GM12874 (cell line): ENCODE measurements around the gene GPR179.

Experiments
- CTCF ChIP-seq: IDR thresholded peaks from 2 replicates; pipeline ENCODE4 v1.5.1; 2011; ENCODE audit warnings: low read depth, mild to moderate bottlenecking, control low read depth, low read length, moderate library complexity; ENCODE audit not compliant: insufficient read depth

The GPR179 gene

DNA sequence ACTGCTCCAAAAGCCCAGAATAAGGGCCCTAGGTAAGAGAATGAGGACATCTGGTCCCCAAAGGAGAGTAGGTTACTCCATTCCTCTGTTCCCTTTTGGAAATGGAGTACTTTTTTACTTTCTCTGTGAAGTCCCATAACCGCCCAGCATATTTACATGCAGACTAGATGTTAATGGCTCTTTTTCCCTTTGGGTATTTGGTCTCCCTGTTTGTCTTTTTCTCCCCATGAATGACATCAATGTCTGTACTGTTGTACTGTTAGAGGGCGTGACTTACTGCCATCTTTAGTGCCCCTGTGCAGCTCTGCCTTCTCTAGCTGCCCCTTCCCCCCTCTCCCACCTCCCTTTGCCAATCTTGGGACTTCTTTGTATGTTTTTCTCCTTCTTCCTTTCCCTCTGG is 19.0 kb downstream of the GPR179 start:
- no peak for TF ChIP-seq CTCF

DNA sequence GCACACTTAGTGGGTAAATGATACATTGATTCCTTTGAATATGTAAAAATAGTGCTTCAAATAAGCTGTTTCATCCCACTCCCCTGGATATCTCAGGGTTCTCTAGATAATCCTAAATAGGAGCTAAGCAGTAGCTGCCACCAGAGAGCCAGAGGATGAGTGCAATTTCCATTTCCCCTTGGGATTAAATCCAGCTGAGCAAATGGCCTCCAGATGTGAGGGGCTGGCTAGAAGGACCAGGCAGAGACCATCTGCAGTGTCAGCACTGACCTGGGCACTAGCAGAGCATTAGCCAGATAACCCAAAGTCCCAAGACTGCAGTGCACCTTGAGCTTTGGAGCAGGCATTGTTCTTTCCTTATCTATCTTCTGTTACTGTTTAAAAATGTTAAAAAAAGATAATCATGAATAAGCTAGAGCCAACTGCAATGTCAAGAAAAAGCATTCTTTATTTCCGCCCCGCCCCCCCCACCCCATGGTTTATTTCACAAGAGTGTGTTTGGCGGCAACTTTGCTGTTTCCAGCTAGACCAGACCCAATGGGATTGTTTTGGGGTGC is 19.5 kb downstream of the GPR179 start:
- no peak for TF ChIP-seq CTCF

DNA sequence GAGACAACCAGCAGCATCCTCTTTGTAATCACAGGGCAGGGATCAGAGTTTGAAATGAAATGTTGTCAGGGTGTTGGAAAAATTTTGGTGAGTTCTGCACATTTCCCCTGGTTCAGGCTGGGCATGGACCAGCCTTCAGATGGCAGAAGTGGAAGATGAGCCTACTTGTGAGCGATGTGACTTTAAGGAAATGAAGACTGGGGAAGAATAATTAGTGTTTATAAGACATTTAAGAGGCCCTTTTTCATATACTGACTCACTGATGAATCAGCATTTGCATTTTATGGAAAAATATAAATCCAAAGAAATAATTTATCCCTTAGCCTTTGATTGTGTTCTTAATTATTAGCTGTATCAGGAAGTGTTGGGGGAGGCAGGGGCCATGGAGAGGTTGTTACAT is 20.9 kb downstream of the GPR179 start:
- no peak for TF ChIP-seq CTCF

DNA sequence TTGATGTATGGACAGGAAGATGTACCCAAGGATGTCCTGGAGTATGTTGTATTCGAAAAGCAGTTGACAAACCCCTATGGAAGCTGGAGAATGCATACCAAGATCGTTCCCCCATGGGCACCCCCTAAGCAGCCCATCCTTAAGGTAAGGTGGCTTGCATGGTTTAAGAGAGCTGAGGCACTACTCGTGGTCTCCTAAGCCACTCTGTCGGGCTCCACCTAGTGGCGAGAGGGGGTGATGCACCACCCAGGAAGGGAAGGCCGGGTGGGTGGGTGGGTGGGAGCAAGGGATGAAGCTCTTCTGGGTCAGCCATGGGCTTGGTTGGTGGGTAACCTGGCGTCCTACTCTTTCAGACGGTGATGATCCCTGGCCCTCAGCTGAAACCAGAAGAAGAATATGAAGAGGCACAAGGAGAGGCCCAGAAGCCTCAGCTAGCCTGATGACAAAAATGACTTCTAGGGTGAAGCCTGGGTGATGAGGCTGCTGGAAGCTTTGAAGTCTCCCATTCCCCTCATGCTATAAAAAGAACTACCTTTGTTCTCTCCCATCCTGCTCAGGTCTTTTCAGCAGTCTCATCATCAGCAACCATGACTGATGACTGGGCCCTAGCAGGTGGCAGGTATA is 21.5 kb downstream of the GPR179 start:
- TF ChIP-seq CTCF, result peak; percentile 79

DNA sequence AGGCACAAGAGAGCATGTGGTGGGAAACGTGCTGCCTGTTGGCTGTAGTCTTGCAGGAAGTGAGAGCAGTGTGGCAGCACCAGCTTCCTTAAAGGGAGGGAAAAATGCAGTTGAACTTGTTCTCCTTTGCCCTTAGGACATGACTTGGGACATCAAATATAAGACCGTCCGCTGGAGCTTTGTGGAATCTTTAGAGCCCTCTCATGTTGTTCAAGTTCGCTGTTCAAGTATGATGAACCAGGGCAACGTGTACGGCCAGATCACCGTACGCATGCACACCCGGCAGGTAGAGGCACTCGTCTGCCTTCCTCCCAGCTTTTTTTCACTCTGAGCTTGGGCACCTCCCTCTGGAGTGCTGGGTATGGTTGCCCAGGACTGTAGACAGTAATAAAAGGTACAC is 23.3 kb downstream of the GPR179 start:
- no peak for TF ChIP-seq CTCF

GRCh38 chr17:38317081-38317480 is 26.7 kb downstream of the GPR179 start:
- no peak for TF ChIP-seq CTCF

DNA sequence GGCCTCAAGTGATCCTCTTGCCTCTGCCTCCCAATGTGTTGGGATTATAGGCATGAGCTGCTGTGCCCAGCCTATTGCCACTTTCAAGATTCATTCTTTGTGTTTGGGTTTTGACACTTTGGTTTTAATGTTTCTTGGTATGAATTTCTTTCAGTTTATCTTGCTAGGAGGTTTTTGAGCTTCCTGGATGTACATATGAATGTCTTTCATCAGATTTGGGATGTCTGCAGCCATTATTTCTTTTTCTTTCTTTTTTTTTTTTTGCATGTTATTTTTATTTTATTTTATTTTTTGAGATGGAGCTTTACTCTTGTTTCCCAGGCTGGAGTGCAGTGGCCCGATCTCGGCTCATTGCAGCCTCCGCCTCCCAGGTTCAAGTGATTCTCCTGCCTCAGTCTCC is 28.3 kb downstream of the GPR179 start:
- TF ChIP-seq CTCF, result no peak
